ENCODE data around the gene TMEM256. TPM values are rescaled to one million over a fixed set of nuclear protein-coding genes. Genes with fewer than 3 reads are reported as not detected.
"Not testable (repeated sequence)": the region's sequence is repeated elsewhere in the genome, so short reads cannot be mapped to it uniquely, and the experiment has no call there.

The TMEM256 gene
- total RNA-seq, 4 donors from 2014 or later, result 10.0 to 129 (median 85.6) TPM

DNA sequence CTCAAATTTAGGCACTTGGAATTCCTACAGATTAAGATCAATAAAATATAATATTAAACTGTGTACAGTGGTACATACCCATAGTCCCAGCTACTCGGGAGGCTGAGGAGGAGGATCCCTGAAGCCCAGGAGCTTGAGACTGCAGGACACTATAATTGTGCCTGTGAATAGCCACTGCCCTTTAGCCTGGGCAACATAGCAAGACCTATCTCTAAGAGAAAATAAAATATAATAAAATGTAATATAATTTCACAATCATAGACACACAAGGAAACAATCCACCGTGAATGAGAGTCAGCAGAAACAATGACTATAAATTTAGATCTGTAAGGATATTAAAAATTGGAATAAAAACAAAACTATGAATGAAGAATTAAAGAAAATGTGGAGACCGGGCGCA lies 33.0 kb downstream of the TMEM256 start:
- no peaks in the 10 kb centered on the region for H3K9me3 ChIP-seq
- intact Hi-C loops (cut with DNase I; ENCODE audit: low total_unique reads) (no loop called here), in situ Hi-C loops (cut with MboI; ENCODE audit: low pct_ligation_motif_present in 1 of 4, low pct_unique_long_range_greater_than_20kb in 1 of 4, low sequenced_read_pairs in 3 of 4) (no loop called here)
- no peak for DNase-seq
- H3K4me3 ChIP-seq, result no peak overlapping the region
- H3K27ac ChIP-seq, result no peak overlapping the region
- no peaks in the 10 kb centered on the region for H3K4me1 ChIP-seq
- 36 to 73% methylated on average over 2 to 4 of the region's 4 CpGs for WGBS, 2 donors (ENCODE audit: low coverage in 1 of 2)
- no peak for TF ChIP-seq POLR2AphosphoS5 (IDR thresholded peaks at IDR 0.05)
- no peak for TF ChIP-seq POLR2A (IDR thresholded peaks at IDR 0.05)
- no peak for TF ChIP-seq EP300 (IDR thresholded peaks at IDR 0.05; ENCODE audit: low read depth)
- no peak for TF ChIP-seq CTCF (IDR thresholded peaks at IDR 0.05)
- no peaks in the 10 kb centered on the region for H3K36me3 ChIP-seq
- no peaks in the 10 kb centered on the region for H3K27me3 ChIP-seq

GRCh38 chr17:7369825-7370224 lies 34.1 kb downstream of the TMEM256 start:
- Histone ChIP-seq H3K4me3 (no peak overlapping the region), H3K9me3 (no peaks in the 10 kb centered on the region), H3K4me1 (no peaks in the 10 kb centered on the region), H3K36me3 (no peaks in the 10 kb centered on the region), H3K27ac (no peak overlapping the region), H3K27me3 (no peaks in the 10 kb centered on the region)
- no peak for DNase-seq
- 88 to 100% methylated on average over 1 to 5 of the region's 5 CpGs for WGBS, 2 donors (ENCODE audit: low coverage in 1 of 2)
- TF ChIP-seq CTCF (IDR thresholded peaks at IDR 0.05) (no peak), EP300 (IDR thresholded peaks at IDR 0.05; ENCODE audit: low read depth) (no peak), POLR2A (IDR thresholded peaks at IDR 0.05) (no peak), POLR2AphosphoS5 (IDR thresholded peaks at IDR 0.05) (no peak)
- in situ Hi-C loops (cut with MboI; ENCODE audit: low pct_ligation_motif_present in 1 of 4, low pct_unique_long_range_greater_than_20kb in 1 of 4, low sequenced_read_pairs in 3 of 4), result loop anchor here in 1 of 4 donors (10.0 kb wide), 1 partner anchor 65 kb away; the partner anchor contains the start of genes FGF11 and TMEM102
- intact Hi-C loops (cut with DNase I; ENCODE audit: low total_unique reads), result no loop called here

DNA sequence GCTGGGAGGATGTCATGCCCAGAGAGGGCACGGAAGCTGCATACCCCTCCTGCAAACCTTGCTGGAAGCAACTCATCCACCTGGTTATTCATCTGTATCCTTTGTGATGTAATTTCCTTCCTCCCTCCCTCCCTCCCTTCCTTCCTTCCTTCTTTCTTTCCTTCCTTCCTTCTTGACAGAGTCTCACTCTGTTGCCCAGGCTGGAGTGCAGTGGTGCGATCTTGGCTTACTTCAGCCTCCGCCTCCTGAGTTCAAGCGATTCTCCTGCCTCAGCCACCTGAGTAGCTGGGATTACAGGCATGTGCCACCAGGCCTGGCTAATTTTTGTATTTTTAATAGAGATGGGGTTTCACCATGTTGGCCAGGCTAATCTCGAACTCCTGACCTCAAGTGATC lies 35.3 kb downstream of the TMEM256 start:
- 82% methylated on average over 5 of the region's 5 CpGs for WGBS, 2 donors (ENCODE audit: low coverage in 1 of 2)
- H3K27ac ChIP-seq; DNase-seq; H3K4me3 ChIP-seq; H3K4me1 ChIP-seq; H3K27me3 ChIP-seq; H3K9me3 ChIP-seq; intact Hi-C loops (cut with DNase I; ENCODE audit: low total_unique reads); H3K36me3 ChIP-seq: not testable (repeated sequence)
- in situ Hi-C loops (cut with MboI; ENCODE audit: low pct_ligation_motif_present in 1 of 4, low pct_unique_long_range_greater_than_20kb in 1 of 4, low sequenced_read_pairs in 3 of 4), result loop anchor here in 1 of 4 donors (10.0 kb wide), 1 partner anchor 66 kb away; the partner anchor contains the start of genes FGF11 and TMEM102

GRCh38 chr17:7367918-7368598 lies 35.8 kb downstream of the TMEM256 start:
- Histone ChIP-seq H3K9me3 (no peaks in the 10 kb centered on the region), H3K27me3 (no peaks in the 10 kb centered on the region), H3K27ac (no peak overlapping the region), H3K36me3 (no peaks in the 10 kb centered on the region), H3K4me1 (no peaks in the 10 kb centered on the region), H3K4me3 (no peak overlapping the region)
- no peak for TF ChIP-seq CTCF (IDR thresholded peaks at IDR 0.05)
- TF ChIP-seq POLR2A (IDR thresholded peaks at IDR 0.05), result no peak
- no peak for TF ChIP-seq EP300 (IDR thresholded peaks at IDR 0.05; ENCODE audit: low read depth)
- WGBS, 2 donors (ENCODE audit: low coverage in 1 of 2), result 78 to 98% methylated on average over 6 to 13 of the region's 13 CpGs
- intact Hi-C loops (cut with DNase I; ENCODE audit: low total_unique reads), result no loop called here
- no peak for DNase-seq
- in situ Hi-C loops (cut with MboI; ENCODE audit: low pct_ligation_motif_present in 1 of 4, low pct_unique_long_range_greater_than_20kb in 1 of 4, low sequenced_read_pairs in 3 of 4), result loop anchor here in 1 of 4 donors (10.0 kb wide), 1 partner anchor 67 kb away; the partner anchor contains the start of genes FGF11 and TMEM102

Data from transverse colon (tissue), 4 donors.